ENCODE data around the gene ERG. TPM values are rescaled to one million over a fixed set of nuclear protein-coding genes. Genes with fewer than 3 reads are reported as not detected.

Gene ERG
- total RNA-seq, 1 experiment from 2014 or later: 0.11 TPM

DNA sequence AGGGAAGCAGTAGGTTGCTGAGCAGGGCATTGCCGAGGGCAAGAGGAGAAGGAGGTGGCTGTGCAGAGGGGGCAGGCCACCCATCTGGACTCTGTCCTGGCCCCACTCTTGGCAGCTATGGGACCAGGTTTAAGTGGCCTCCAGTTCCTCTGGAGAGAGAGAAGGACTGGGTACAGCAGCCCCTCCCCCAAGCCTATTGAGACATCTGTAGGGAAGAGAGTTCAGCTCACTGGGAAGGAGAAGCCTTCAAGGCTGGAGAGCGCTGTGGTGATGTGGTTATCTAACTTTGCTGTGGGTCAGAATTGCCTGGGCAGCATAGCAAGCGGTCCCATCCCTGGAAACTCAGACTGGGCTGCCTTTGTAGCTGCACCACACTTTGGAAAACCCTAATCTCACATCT is 147.6 kb downstream of the ERG start:
- Mint-ChIP-seq H3K9me3 (no peaks in the 10 kb centered on the region), H3K4me3 (no peak overlapping the region), H3K27ac (no peak overlapping the region), H3K4me1 (peaks cover 23 to 25% of the 10 kb centered on the region in 2 experiments), H3K27me3 (ENCODE audit: low read depth) (peaks cover 37% of the 10 kb centered on the region), H3K36me3 (ENCODE audit: insufficient read depth in 1 of 3, low read depth in 3 of 3) (no peaks in the 10 kb centered on the region)
- Histone ChIP-seq H3K9ac (ENCODE audit: extremely low read depth, insufficient read length, low read length) (no peak overlapping the region), H3T11ph (ENCODE audit: low read length) (no peak overlapping the region), H2BK5ac (ENCODE audit: insufficient read length, low read length) (no peak overlapping the region), H3K14ac (ENCODE audit: insufficient read depth, low read length) (no peak overlapping the region), H4K20me1 (ENCODE audit: control insufficient read depth, insufficient read depth, insufficient read length) (no peaks in the 10 kb centered on the region), H3K4ac (ENCODE audit: low read depth, low read length) (no peak overlapping the region), H2BK15ac (ENCODE audit: low read depth, low read length) (no peak overlapping the region), H2AK5ac (ENCODE audit: insufficient read length, low read length) (no peak overlapping the region), H3K23me2 (ENCODE audit: insufficient read length, low read depth, low read length, poor library complexity, severe bottlenecking) (no peaks in the 10 kb centered on the region), H4K5ac (ENCODE audit: insufficient read length, low read depth, low read length) (no peak overlapping the region), H3K27me3 (ENCODE audit: insufficient read depth, low read length) (no peaks in the 10 kb centered on the region; the same call in 1 of the 2 replicates), H4K91ac (ENCODE audit: insufficient read length, low read depth, low read length) (no peak overlapping the region), H3K79me2 (ENCODE audit: insufficient read depth, low read length) (no peaks in the 10 kb centered on the region), H3K18ac (ENCODE audit: insufficient read length, low read depth, low read length) (peak overlapping the region; percentile 7), H2AFZ (ENCODE audit: low read length) (no peak overlapping the region), H4K8ac (replicated peaks; ENCODE audit: insufficient read length, low read depth, low read length) (no peak overlapping the region), H2BK20ac (ENCODE audit: low read depth, low read length, poor library complexity, severe bottlenecking) (no peak overlapping the region), H3K4me1 (ENCODE audit: insufficient read depth, low read length) (peaks cover 9% of the 10 kb centered on the region; the same call in 1 of the 2 replicates), H3K56ac (ENCODE audit: insufficient read length, low read depth, low read length) (no peak overlapping the region), H3K9me3 (ENCODE audit: control insufficient read depth, low read depth, low read length) (no peaks in the 10 kb centered on the region), H3K23ac (ENCODE audit: insufficient read length, low read depth, low read length) (no peak overlapping the region), H3K4me2 (ENCODE audit: insufficient read depth, insufficient read length, low read length) (no peak overlapping the region), H3K27ac (ENCODE audit: insufficient read length, low read depth, low read length) (no peak overlapping the region), H3K79me1 (ENCODE audit: insufficient read depth, low read depth, low read length, poor library complexity, severe bottlenecking) (no peaks in the 10 kb centered on the region), H2BK12ac (ENCODE audit: insufficient read length, low read depth, low read length) (no peak overlapping the region), H2BK120ac (ENCODE audit: low read depth, low read length, poor library complexity, severe bottlenecking) (no peak overlapping the region)
- TF ChIP-seq, protein P1, sequence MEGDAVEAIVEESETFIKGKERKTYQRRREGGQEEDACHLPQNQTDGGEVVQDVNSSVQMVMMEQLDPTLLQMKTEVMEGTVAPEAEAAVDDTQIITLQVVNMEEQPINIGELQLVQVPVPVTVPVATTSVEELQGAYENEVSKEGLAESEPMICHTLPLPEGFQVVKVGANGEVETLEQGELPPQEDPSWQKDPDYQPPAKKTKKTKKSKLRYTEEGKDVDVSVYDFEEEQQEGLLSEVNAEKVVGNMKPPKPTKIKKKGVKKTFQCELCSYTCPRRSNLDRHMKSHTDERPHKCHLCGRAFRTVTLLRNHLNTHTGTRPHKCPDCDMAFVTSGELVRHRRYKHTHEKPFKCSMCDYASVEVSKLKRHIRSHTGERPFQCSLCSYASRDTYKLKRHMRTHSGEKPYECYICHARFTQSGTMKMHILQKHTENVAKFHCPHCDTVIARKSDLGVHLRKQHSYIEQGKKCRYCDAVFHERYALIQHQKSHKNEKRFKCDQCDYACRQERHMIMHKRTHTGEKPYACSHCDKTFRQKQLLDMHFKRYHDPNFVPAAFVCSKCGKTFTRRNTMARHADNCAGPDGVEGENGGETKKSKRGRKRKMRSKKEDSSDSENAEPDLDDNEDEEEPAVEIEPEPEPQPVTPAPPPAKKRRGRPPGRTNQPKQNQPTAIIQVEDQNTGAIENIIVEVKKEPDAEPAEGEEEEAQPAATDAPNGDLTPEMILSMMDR (conservative IDR thresholded peaks at IDR 0.05): no peak
- DNase-seq: no peak
- no CpG with 5 or more reads among the region's 3 CpGs for WGBS (ENCODE audit: extremely low coverage, insufficient read length, low lambda C conversion rate)

Data from H9 (cell line).